Epithelial cell of esophagus (primary cell): ENCODE measurements around the gene BICDL2.
A peak's percentile ranks its signal among the peaks of the same experiment; 100 is the strongest.

ENCODE experiments used
- DNase-seq: peaks from one replicate; pipeline ENCODE4 v3.0.0; 2010; ENCODE audit warnings: low read depth
- H3K4me3 ChIP-seq: 2 replicates; pipeline ENCODE4 v1.5.1; 2011; ENCODE audit warnings: mild to moderate bottlenecking, low read length, control low read depth
- TF ChIP-seq, protein P1 (sequence below): IDR thresholded peaks from 2 replicates; pipeline ENCODE4 v1.5.1; 2011; ENCODE audit warnings: low read depth, mild to moderate bottlenecking, low read length, control low read depth, inconsistent platforms; ENCODE audit not compliant: insufficient read depth; ENCODE audit errors: missing control alignments

Gene BICDL2

DNA sequence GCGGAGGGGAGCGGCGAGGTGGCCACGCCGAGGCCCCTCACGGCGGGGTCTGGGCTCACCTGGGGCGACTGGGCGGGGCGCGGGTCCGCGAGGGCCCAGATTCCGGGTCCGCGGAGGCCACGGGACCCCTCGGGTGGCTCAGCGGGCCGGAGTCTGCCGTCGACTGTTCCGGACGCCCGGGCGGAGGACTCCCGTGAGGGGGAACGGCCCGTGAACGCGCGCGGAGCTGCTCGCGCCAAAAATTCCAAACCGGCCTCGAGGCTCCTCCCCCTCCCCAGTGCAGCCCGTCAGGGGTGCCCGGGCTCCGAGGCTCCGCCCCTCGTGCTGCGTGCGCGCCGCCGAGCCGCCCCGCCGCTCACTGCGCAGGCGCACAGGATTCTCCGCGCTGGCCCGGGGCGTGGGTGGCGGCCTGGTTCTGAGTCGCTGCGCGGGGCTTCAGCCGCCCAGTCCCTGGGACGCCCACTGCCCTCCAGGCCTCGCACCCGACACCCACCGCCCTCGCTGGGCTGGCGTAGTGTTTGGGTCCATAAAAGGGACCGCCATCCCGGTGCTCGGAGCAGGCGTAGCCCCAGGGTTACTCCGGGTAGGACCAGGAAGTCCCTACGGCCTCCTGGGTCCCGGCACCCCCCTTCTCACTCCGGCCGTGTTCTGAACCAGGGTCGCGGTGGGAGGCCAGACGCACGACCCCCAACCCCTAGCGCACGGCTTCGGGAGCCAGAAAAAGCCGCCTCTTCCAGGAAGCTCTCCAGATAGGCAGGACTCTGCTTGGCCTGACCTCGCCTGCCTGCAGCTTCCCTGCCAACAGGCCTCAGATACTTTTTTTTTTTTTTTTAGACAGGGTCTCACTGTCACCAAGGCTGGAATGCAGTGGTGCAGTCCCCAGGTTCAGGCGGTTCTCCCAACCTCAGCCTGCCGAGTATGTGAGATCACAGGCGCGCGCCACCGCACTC, 56.2 kb downstream of the BICDL2 start, which contains the start of gene PKMYT1:
Gene PKMYT1 (minus strand): TSS at position 220 of the 950 bp plus-strand sequence. CDS start 789 bp downstream, outside the sequence.
- H3K4me3 ChIP-seq: peak within 1 kb of the TSS; percentile 77
- TF ChIP-seq, protein P1, sequence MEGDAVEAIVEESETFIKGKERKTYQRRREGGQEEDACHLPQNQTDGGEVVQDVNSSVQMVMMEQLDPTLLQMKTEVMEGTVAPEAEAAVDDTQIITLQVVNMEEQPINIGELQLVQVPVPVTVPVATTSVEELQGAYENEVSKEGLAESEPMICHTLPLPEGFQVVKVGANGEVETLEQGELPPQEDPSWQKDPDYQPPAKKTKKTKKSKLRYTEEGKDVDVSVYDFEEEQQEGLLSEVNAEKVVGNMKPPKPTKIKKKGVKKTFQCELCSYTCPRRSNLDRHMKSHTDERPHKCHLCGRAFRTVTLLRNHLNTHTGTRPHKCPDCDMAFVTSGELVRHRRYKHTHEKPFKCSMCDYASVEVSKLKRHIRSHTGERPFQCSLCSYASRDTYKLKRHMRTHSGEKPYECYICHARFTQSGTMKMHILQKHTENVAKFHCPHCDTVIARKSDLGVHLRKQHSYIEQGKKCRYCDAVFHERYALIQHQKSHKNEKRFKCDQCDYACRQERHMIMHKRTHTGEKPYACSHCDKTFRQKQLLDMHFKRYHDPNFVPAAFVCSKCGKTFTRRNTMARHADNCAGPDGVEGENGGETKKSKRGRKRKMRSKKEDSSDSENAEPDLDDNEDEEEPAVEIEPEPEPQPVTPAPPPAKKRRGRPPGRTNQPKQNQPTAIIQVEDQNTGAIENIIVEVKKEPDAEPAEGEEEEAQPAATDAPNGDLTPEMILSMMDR: no peak
- peak; percentile 84 for DNase-seq

DNA sequence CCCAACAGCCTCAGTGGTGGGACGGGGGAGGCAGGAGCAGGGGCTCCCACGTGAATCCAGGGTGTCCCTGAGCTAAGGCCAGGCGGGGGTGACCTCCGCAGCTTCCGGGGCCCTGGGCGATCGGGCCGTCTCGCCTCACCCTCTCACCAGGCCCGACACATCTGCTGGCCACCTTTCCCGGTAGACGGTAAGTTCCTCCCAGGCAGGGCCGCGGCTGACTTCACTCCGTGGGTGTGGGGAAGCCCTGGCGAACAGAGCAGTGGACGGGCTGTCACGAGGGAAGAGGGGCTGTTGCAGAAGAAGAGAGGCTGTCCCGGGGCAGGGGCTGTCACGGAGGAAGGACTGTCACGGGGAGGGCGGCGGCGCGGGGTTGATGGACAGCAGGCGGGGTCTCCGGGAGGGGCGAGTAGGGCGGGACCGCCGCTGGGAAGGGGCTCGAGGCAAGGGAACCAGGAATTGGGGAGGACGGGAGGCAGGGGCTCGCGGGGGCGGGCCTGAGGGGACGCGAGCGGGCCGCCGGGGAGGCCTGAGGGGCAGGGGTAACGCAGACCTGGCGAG, 57.0 kb downstream of the BICDL2 start:
- DNase-seq: no peak

More for the DNA sequence above, 57.0 kb downstream of the BICDL2 start:
- TF ChIP-seq, protein P1: no peak
- H3K4me3 ChIP-seq: peak overlapping the region; percentile 77
